ES-I3 (cell line): ENCODE measurements around the gene URI1.
"Not testable (repeated sequence)": the region's sequence is repeated elsewhere in the genome, so short reads cannot be mapped to it uniquely, and the experiment has no call there.

Experiments used
- H3K36me3 ChIP-seq: 2 replicates; pipeline ENCODE4 v1.6.1; 2013; ENCODE audit warnings: mild to moderate bottlenecking, low read length, control low read depth, moderate library complexity; ENCODE audit not compliant: insufficient read depth
- H3K4me1 ChIP-seq: 2 replicates; pipeline ENCODE4 v1.6.1; 2013; ENCODE audit warnings: mild to moderate bottlenecking, control low read depth, low read length; ENCODE audit not compliant: insufficient read depth
- H3K9ac ChIP-seq: 2 replicates; pipeline ENCODE4 v1.6.1; 2013; ENCODE audit warnings: low read depth, mild to moderate bottlenecking, low read length, moderate library complexity
- H3K9me3 ChIP-seq: 2 replicates; pipeline ENCODE4 v1.6.1; 2013; ENCODE audit warnings: mild to moderate bottlenecking, low read length, moderate library complexity; ENCODE audit not compliant: control insufficient read depth, insufficient read depth

Gene URI1, protein sequence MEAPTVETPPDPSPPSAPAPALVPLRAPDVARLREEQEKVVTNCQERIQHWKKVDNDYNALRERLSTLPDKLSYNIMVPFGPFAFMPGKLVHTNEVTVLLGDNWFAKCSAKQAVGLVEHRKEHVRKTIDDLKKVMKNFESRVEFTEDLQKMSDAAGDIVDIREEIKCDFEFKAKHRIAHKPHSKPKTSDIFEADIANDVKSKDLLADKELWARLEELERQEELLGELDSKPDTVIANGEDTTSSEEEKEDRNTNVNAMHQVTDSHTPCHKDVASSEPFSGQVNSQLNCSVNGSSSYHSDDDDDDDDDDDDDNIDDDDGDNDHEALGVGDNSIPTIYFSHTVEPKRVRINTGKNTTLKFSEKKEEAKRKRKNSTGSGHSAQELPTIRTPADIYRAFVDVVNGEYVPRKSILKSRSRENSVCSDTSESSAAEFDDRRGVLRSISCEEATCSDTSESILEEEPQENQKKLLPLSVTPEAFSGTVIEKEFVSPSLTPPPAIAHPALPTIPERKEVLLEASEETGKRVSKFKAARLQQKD

DNA sequence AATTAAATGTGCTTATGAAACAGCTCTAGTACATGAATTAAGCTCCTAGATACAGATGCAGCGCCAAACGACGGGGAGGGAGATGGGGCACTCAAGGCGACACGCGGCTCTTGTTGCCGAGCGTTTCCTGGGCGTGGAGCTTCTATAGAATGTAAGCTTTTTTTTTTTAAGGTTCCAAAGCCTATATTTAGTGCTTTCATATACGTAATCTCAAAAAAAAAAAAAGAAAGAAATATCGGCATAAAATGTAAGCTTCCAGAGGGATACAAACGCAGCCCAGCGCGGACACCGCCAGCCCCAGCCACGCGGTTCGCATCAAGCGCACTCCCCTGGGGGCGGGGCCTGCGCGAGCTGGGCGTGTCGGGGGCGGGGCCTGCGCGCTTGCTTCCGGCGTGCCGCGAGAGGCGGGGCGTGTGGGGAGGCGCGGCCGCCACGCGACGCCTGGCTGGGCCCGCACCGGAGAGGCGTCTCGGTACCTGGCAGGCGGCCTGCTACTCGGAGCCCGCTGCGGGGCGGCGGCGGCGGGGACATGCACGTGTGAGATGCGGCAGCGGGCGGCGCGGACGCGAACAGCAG is at the start of gene URI1:
URI1 (plus strand) TSS at position 412 of the 576 bp plus-strand sequence. CDS start 309 bp downstream, outside the sequence.
- Histone ChIP-seq H3K4me1 (no peaks in the 10 kb centered on the region; the same call in none of the 2 replicates), H3K9me3 (no peaks in the 10 kb centered on the region), H3K9ac (peak within 1 kb of the TSS; percentile 93), H3K36me3 (no peaks in the 10 kb centered on the region)

DNA sequence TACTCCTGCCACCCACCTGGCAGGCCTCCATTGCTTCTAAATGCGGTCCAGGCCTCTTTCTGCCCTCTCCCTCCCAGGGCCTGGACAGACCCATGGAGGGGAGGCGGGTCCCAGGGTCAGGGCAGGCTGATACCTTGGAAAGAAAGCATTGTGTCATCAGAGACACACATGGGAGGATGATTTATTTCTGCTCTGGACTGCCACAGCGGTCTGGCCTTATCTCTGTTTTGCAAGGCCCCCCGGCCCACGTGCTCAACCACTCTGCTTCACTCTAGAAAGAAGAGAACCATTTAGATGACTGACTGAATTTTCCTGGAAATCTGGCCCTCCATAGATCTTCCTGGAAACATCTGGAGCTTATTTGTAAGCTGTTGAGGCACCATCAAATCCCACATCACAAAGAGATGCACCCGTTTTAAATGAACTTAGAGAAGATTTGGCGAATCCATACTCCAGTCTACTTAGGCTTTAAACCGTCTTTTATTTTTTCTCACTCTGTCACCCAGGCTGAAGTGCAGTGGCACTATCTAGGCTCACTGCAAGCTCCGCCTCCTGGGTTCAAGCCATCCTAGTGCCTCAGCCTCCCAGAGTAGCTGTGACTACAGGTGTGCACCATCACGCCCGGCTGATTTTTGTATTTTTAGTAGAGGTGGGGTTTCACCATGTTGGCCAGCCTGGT is 48.3 kb upstream of the URI1 start:
- H3K9ac ChIP-seq = no peak overlapping the region
- no peaks in the 10 kb centered on the region for H3K9me3 ChIP-seq
- H3K36me3 ChIP-seq = no peaks in the 10 kb centered on the region
- no peaks in the 10 kb centered on the region for H3K4me1 ChIP-seq

DNA sequence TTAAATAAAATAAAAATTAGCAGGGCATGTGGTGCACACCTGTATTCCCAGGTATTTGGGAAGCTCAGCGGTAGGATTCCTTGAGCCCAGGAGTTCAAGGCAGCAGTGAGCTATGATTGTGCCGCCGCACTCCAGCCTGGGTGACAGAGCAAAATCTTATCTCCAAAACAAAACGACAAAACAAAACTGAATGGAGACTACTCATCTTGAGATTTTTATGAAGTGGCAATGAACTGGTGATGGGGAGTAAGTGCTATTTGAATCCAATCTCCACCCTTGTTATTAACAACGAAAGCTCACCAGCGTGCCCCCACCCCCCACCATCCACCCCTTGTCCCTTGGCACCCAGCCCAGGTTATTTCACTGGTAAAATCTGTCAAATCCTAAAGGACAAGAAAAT is 45.2 kb upstream of the URI1 start:
- H3K4me1 ChIP-seq = no peaks in the 10 kb centered on the region
- no peaks in the 10 kb centered on the region for H3K36me3 ChIP-seq
- no peak overlapping the region for H3K9ac ChIP-seq
- H3K9me3 ChIP-seq = no peaks in the 10 kb centered on the region

DNA sequence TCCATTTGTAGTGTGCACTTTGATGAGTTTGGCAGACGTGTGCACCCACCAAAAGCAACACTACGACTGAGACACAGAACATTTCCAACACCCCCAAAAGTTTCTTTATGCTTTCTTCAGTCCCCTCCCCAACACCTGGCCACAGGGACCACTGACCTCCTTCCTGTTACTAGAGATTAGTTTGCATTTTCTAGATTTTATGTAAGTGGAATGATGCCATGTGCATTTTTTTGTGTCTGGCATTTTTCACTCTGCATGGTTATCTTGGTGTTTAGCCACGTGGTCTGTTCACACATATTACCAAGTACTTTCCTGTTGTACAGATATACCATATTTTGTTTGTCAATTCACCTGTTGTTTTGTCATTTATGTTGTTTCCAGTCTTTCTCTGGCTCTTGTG is 44.6 kb upstream of the URI1 start:
- Histone ChIP-seq H3K4me1 (no peaks in the 10 kb centered on the region), H3K9ac (no peak overlapping the region), H3K9me3 (no peaks in the 10 kb centered on the region), H3K36me3 (no peaks in the 10 kb centered on the region)

DNA sequence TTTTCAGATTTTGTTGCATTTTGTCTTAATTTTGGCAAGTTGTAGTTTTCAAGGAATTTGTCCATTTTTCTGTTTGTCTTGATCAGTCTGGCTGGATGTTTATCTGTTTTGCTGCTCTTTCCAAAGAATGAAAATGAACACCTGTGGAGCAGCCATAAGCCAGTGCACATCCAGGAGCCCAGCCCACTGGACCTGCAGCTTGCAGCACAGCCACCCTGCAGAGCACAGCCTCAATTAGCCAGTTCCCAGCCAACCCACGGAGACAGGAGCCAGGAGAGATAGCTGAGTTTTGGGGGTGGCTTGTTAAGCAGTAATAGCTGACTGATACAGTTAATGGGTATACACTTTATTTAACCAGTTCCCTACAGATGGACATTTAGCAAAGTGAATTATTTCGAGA is 38.0 kb upstream of the URI1 start:
- Histone ChIP-seq H3K4me1 (no peaks in the 10 kb centered on the region), H3K9ac (no peak overlapping the region), H3K36me3 (no peaks in the 10 kb centered on the region), H3K9me3 (no peaks in the 10 kb centered on the region)

DNA sequence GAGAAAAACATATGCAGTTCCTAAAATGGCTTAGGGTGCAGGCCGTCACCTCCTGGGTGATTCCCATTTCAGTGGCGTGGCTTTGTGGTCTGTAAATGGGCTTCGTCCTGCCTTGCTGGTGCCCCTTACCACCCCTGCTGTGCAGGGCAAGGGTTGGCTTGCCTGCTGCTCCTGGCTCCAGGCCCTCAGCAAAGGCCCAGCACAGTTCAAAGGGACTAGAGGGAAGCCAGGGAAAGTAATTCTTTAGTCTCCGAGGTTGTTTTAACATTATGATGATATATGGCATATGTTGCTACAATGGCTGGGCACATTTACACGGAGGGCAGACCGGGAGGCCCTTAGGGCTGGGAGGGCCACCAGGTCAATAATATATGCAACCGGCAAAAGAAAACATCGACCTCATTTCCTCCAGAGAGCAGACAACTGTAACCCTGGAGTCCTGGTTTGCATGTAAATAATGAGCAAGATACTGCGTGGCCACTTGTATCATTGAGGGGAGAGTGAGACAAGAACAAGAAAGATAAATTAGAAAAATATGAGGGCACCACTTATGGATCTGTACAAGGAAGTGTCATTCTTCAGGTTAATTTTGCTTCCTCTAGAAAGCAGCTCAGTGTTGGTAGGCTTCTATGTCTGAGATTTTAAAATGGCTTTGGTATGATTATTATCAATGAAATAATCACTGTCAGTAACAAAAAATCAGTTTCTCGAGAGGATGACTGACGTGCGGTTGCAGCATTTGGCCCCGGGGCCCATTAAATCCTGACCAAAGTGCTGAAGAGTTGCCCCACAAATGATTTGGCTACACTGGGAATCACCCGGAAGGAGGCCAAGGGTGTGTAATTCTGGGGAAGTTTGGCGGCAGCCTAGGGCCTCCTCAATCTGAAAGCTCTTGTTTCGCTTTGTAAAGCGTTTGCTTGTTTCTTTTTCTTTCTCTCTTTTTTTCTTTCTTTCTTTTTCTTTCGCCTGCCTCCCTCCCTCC is 32.8 kb upstream of the URI1 start:
- H3K9me3 ChIP-seq = no peaks in the 10 kb centered on the region
- no peaks in the 10 kb centered on the region for H3K36me3 ChIP-seq
- no peaks in the 10 kb centered on the region; the same call in 1 of the 2 replicates for H3K4me1 ChIP-seq
- H3K9ac ChIP-seq = no peak overlapping the region

DNA sequence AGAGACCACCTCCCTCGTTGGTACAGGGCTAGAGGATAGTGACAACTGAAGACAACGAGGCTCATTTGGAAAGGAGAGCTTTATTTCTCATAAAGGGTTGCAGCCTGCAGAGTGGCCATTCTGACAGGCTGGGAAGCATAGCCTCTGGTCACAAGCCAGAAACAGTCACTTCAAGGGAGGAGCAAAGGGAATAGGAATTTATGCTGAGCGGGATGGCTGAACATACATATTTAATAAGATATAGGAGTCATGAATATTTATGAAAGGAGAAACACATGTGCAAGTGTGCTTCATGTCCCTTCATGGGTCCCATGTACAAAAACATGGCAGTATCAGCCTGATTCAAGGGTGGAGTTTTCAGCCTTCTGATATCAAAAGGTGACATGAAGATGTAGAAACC is 27.1 kb upstream of the URI1 start:
- no peaks in the 10 kb centered on the region for H3K4me1 ChIP-seq
- no peaks in the 10 kb centered on the region for H3K36me3 ChIP-seq
- no peak overlapping the region for H3K9ac ChIP-seq

DNA sequence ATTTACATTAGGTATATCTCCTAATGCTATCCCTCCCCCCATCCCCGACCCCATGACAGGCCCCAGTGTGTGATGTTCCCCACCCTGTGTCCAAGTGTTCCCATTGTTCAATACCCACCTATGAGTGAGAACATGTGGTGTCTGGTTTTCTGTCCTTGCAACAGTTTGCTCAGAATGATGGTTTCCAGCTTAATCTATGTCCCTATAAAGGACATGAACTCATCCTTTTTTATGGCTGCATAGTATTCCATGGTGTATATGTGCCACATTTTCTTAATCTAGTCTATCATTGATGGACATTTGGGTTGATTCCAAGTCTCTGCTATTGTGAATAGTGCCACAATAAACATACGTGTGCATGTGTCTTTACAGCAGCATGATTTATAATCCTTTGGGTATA is 26.2 kb upstream of the URI1 start:
- H3K4me1 ChIP-seq, H3K36me3 ChIP-seq, H3K9me3 ChIP-seq, H3K9ac ChIP-seq: not testable (repeated sequence)

More for the DNA sequence above, 27.1 kb upstream of the URI1 start:
- H3K9me3 ChIP-seq = no peaks in the 10 kb centered on the region

DNA sequence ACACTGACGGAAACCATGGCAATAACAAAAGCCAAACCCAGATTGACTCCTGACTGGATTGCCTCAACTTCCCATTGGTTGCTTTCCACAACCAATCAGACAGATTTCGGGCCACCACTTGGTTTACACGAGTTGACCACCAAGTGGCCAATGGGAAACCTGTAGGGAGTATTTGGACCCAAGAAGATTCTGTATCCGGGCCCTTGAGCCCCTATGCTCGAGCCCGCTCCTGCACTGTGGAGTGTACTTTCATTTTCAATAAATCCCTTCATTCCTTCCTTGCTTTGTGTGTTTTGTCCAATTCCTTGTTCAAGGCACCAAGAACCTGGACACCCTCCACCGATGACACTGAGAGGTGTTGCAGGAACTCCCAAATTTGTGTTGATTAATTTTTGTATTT is 24.1 kb upstream of the URI1 start:
- Histone ChIP-seq H3K36me3 (no peaks in the 10 kb centered on the region), H3K4me1 (no peaks in the 10 kb centered on the region), H3K9ac (no peak overlapping the region), H3K9me3 (no peaks in the 10 kb centered on the region)

DNA sequence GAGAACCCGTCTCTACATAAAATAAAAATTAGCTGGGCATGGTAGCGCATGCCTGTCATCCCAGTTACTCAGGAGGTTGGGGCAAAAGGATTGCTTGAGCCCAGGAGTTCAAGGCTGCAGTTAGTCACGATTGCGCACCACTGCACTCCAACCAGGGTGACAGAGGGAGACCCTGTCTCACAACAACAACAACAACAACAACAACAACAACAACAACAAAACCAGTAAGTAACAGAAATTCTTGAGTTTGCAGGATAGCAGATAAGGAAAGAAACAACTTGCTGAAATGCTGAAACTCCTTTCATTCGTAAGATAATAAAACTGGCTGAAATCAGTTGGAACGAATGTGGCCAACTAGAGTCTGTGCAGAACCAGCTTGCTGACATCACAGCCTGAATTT is 23.1 kb upstream of the URI1 start:
- no peaks in the 10 kb centered on the region for H3K36me3 ChIP-seq
- no peaks in the 10 kb centered on the region for H3K9me3 ChIP-seq
- H3K9ac ChIP-seq = no peak overlapping the region
- H3K4me1 ChIP-seq = no peaks in the 10 kb centered on the region

DNA sequence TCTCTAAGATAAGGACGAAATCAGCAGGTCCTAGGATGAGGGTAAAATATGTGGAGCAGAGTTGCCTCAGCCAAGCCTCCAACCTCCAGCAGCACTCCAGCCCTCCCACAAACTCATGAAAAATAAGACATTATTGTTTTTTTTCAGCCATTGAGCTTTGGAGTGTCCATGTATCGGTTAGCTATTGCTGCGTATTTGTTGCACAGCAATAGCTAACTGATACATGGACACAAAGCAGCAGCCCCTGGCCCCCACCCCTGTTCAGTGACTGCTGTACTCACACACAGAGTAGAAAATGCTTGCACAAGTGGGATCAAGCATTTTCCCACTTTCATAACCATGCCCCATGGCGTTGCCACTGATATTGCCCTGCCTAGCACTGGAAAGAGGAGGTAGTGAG is 19.1 kb upstream of the URI1 start:
- Histone ChIP-seq H3K9ac (no peak overlapping the region), H3K9me3 (no peaks in the 10 kb centered on the region), H3K4me1 (peaks cover 2% of the 10 kb centered on the region), H3K36me3 (no peaks in the 10 kb centered on the region)

DNA sequence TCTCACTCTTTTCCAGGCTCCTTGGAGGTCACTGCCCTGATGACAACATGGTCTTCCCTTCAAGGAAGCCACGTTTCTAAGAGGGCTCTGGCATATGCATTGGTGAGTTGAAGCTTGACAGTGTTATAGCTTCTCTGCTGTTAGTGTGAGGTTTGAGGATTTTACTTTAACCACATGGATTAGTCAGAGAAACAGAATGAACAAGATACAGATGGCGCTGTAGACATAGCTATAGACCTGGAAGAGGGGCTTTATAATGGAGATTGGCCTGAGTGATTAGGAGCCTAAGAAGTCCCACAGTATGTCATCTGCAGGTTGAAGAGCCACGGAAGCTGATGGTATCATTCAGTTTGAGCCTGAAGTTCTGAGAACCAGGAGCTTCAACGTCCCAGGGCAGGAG is 18.4 kb upstream of the URI1 start:
- Histone ChIP-seq H3K36me3 (no peaks in the 10 kb centered on the region), H3K9ac (no peak overlapping the region), H3K4me1 (peaks cover 8% of the 10 kb centered on the region), H3K9me3 (no peaks in the 10 kb centered on the region)

DNA sequence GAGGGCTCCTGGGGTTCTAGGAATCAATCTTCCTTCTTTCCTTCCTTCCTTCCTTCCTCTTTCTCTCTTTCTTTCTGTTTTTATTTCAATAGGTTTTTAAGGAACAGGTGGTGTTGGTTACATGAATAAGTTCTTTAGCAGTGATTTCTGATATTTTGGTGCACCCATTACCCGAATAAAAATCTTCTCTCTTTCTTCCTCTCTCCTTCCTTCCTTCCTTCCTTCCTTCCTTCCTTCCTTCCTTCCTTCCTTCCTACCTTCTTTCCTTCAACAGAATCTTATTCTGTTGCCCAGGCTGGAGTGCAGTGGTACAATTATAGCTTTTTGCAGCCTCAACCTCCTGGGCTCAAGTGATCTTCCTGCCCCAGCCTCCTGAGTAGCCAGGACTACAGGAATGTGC is 16.0 kb upstream of the URI1 start:
- Histone ChIP-seq H3K9ac (no peak overlapping the region), H3K9me3 (no peaks in the 10 kb centered on the region), H3K36me3 (no peaks in the 10 kb centered on the region), H3K4me1 (peaks cover 11% of the 10 kb centered on the region)

DNA sequence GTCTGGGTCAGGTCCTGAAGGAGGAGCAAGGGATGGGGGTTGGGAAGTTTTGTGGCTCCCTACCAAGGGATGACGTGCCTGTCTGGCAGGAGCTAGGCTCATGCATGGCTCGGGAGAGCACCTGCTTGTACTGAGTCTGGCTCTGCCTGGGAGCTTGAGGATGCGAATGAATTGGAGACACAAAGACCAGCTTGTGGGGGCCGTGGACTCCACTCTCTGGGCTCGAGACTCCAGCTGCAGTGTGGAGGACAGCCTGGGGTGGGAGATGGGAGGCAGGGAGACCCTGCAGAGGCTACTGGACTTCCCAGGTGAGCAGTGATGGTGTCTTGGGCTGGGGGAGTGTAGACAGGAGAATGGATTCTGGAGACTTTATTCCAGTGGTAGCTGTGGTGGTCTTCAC is 15.2 kb upstream of the URI1 start:
- Histone ChIP-seq H3K9ac (no peak overlapping the region), H3K4me1 (peaks cover 11% of the 10 kb centered on the region), H3K9me3 (no peaks in the 10 kb centered on the region), H3K36me3 (no peaks in the 10 kb centered on the region)
